PC-3 (cell line): ENCODE measurements around the gene ALKBH3. TPM values are rescaled to one million over a fixed set of nuclear protein-coding genes. Genes with fewer than 3 reads are reported as not detected.
A peak's percentile ranks its signal among the peaks of the same experiment; 100 is the strongest.

Experiments used
- ATAC-seq: fragments of 200-7000 bp; cut with Tn5 transposase; 2 replicates; pipeline ENCODE4 v1.9.1; 2020; ENCODE audit warnings: mild to moderate bottlenecking, moderate library complexity
- Bru-seq: library from RNA; stranded (reverse); fragments of 400-500 nt; gene quantifications from one replicate; lab custom pipeline; 2021; lab: Mats Ljungman, UMichigan
- BruChase-seq, 2 experiments: library from RNA; stranded (reverse); fragments of 400-500 nt; gene quantifications; one replicate each; lab custom pipeline; 2021; lab: Mats Ljungman, UMichigan
- BruUV-seq: library from RNA; stranded (reverse); fragments of 400-500 nt; replicated peaks from 2 replicates; lab custom pipeline; 2021; lab: Mats Ljungman, UMichigan
- CTCF ChIA-PET: fragments of 300-600 bp; sonication (Branson Sonifier 250); formaldehyde crosslinking; loops from one replicate; lab custom pipeline; 2022; ENCODE audit warnings: antibody characterized with exemption; lab: Charles Lee
- POLR2A ChIA-PET: fragments of 300-600 bp; sonication (Branson Sonifier 250); formaldehyde crosslinking; loops from one replicate; lab custom pipeline; 2022; ENCODE audit warnings: antibody characterized with exemption; ENCODE audit not compliant: unreplicated experiment; lab: Charles Lee
- DNase-seq: peaks from one replicate; pipeline ENCODE4 v3.0.0-alpha.2; 2015
- H2AFZ ChIP-seq: fragments of 300-600 bp; sonication (generic); 2 replicates; pipeline ENCODE4 v1.6.0; 2016; ENCODE audit warnings: antibody characterized with exemption, low read length
- H3F3A ChIP-seq: fragments of 300-600 bp; sonication (generic); one replicate; pipeline ENCODE4 v1.6.0; 2017; ENCODE audit warnings: antibody characterized with exemption, low read length, control low read depth, mild to moderate bottlenecking; ENCODE audit not compliant: unreplicated experiment
- H3K27ac ChIP-seq: fragments of 300-600 bp; sonication (generic); 2 replicates; pipeline ENCODE4 v1.5.1; 2016; ENCODE audit warnings: mild to moderate bottlenecking, low read length
- H3K27me3 ChIP-seq: fragments of 300-600 bp; sonication (generic); 2 replicates; pipeline ENCODE4 v1.6.1; 2016; ENCODE audit warnings: low read length, mixed read lengths
- H3K36me3 ChIP-seq: fragments of 300-600 bp; sonication (generic); 2 replicates; pipeline ENCODE4 v1.6.1; 2016; ENCODE audit warnings: low read depth, mixed run types, low read length, mixed read lengths
- H3K4me1 ChIP-seq: fragments of 300-600 bp; sonication (generic); 2 replicates; pipeline ENCODE4 v1.5.1; 2016; ENCODE audit warnings: low read length; ENCODE audit not compliant: insufficient read depth
- H3K4me2 ChIP-seq: fragments of 300-600 bp; sonication (generic); 2 replicates; pipeline ENCODE4 v1.6.0; 2016; ENCODE audit warnings: low read length
- H3K4me3 ChIP-seq: fragments of 300-600 bp; sonication (generic); 2 replicates; pipeline ENCODE4 v1.5.1; 2016; ENCODE audit warnings: mild to moderate bottlenecking, low read length, mixed read lengths
- H3K79me2 ChIP-seq: fragments of 300-600 bp; sonication (generic); 2 replicates; pipeline ENCODE4 v1.6.1; 2017; ENCODE audit warnings: low read length, mixed read lengths
- H3K9ac ChIP-seq: fragments of 300-600 bp; sonication (generic); 2 replicates; pipeline ENCODE4 v1.6.0; 2016; ENCODE audit warnings: mild to moderate bottlenecking, low read length
- H3K9me2 ChIP-seq: fragments of 300-600 bp; sonication (generic); replicated peaks from 2 replicates; pipeline ENCODE4 v1.6.1; 2016; ENCODE audit warnings: mixed run types, low read length, mixed read lengths
- H3K9me3 ChIP-seq: fragments of 300-600 bp; sonication (generic); 2 replicates; pipeline ENCODE4 v1.6.1; 2016; ENCODE audit warnings: low read length, mixed read lengths
- H4K20me1 ChIP-seq: fragments of 300-600 bp; sonication (generic); 2 replicates; pipeline ENCODE4 v1.6.1; 2016; ENCODE audit warnings: low read length, mixed read lengths
- CTCF ChIP-seq: fragments of 300-600 bp; sonication (generic); conservative IDR thresholded peaks from 2 replicates; pipeline ENCODE4 v1.5.1; 2017; ENCODE audit warnings: antibody characterized with exemption, low read depth, mild to moderate bottlenecking, low read length
- EZH2 ChIP-seq: fragments of 300-600 bp; sonication (generic); IDR thresholded peaks from one replicate; pipeline ENCODE4 v1.6.1; 2017; ENCODE audit warnings: antibody characterized with exemption, mild to moderate bottlenecking, low read length; ENCODE audit not compliant: unreplicated experiment
- EZH2phosphoT487 ChIP-seq: fragments of 300-600 bp; sonication (generic); IDR thresholded peaks from 2 replicates; pipeline ENCODE4 v1.6.1; 2018; ENCODE audit warnings: mild to moderate bottlenecking, antibody characterized with exemption, low read length, borderline replicate concordance
- intact Hi-C: fragments of 100-400 bp; cut with micrococcal nuclease; formaldehyde crosslinking; loops from 2 replicates; pipeline ENCODE4 v1.9.0; 2023
- long read RNA-seq: library from polyadenylated mRNA; unstranded; transcript quantifications from one replicate; pipeline ENCODE4 v2.0.0, GENCODE V29; 2021; ENCODE audit not compliant: unreplicated experiment
- total RNA-seq: library from RNA; depleted of rRNA; stranded (reverse); fragments of >200 nt; gene quantifications from 2 replicates; pipeline ENCODE4 v1.2.3, GENCODE V29; 2014; rRNA removed

The ALKBH3 gene
- 55.5 and 60.2 TPM in 2 replicates for total RNA-seq
- Bru-seq, nascent RNA = percentile 80 among the genes with signal in this experiment
- percentile 70 among the genes with signal in this experiment for BruChase-seq, experiment 1, labeled RNA remaining after a 6-hour chase
- percentile 72 among the genes with signal in this experiment for BruChase-seq, experiment 2, labeled RNA remaining after a 2-hour chase
- long read RNA-seq, transcript ALKBH3-201 (10 exons, 1,474 nt) = major isoform, 27 of 39 reads
- long read RNA-seq, partial matches to known transcripts = 1 of 39 reads
- long read RNA-seq, other reads (novel, unspliced or antisense) = 11 of 39 reads

- peak within 1 kb of the TSS; percentile 91 for H3K4me3 ChIP-seq
- DNase-seq (peak; percentile 91), ATAC-seq (peak; percentile 98)
- peak within 1 kb of the TSS; percentile 99 for H2AFZ ChIP-seq
- intact Hi-C loops = loop anchor here (2.0 kb wide), 1 partner anchor 50 kb away; no protein-coding TSS in a partner anchor
- peaks cover 22% of the 10 kb centered on the region for H3K79me2 ChIP-seq
- POLR2A ChIA-PET = no interaction called here
- no peaks in the 10 kb centered on the region for H4K20me1 ChIP-seq
- H3K9me3 ChIP-seq = no peaks in the 10 kb centered on the region
- BruUV-seq = no TSS peak
- peak within 1 kb of the TSS; percentile 89 for H3K4me2 ChIP-seq
- H3K27ac ChIP-seq = no peak within 1 kb of the TSS
- TF ChIP-seq EZH2 (no peak), EZH2phosphoT487 (no peak), CTCF (no peak)
- H3K9ac ChIP-seq = peak within 1 kb of the TSS; percentile 90
- H3K27me3 ChIP-seq = no peaks in the 10 kb centered on the region
- H3K36me3 ChIP-seq = peaks cover 10% of the 10 kb centered on the region; the same call in 1 of the 2 replicates
- H3F3A ChIP-seq = no peaks in the 10 kb centered on the region
- CTCF ChIA-PET = no interaction called here
- H3K9me2 ChIP-seq = no peaks in the 10 kb centered on the region
- H3K4me1 ChIP-seq = peaks cover 12% of the 10 kb centered on the region
Observed at GRCh38 chr11:43880640-43881159, at the start of gene ALKBH3. Gene ALKBH3, plus strand, starts transcription at chr11:43880831. Its CDS starts 1,822 bp downstream, at chr11:43882653.

- intact Hi-C loops = loop anchor here (1.0 to 2.0 kb wide), 2 partner anchors 21 to 50 kb away; partner anchors contain the start of gene ALKBH3
- no peak overlapping the region for H3K9ac ChIP-seq
- peaks cover 6% of the 10 kb centered on the region for H3F3A ChIP-seq
- H3K4me2 ChIP-seq = peak overlapping the region; percentile 29; the same call in 1 of the 2 replicates
- DNase-seq = peak; percentile 97
- CTCF ChIA-PET = interaction anchor here (0.6 to 1.4 kb wide), 4 partner anchors 19 to 734 kb away, joined by 3 to 15 read pairs (median 3); no protein-coding TSS in a partner anchor
- no peak overlapping the region for H2AFZ ChIP-seq
- no peaks in the 10 kb centered on the region for H3K27me3 ChIP-seq
- ATAC-seq = peak; percentile 100
- no peaks in the 10 kb centered on the region for H3K36me3 ChIP-seq
- peak overlapping the region; percentile 60 for H3K27ac ChIP-seq
- peaks cover 20% of the 10 kb centered on the region for H3K4me1 ChIP-seq
- TF ChIP-seq EZH2phosphoT487 (no peak), CTCF (no peak), EZH2 (no peak)
- POLR2A ChIA-PET = interaction anchor here (0.6 kb wide), 2 partner anchors 14 to 38 kb away, joined by 3 to 4 read pairs; no protein-coding TSS in a partner anchor
- H3K79me2 ChIP-seq = no peaks in the 10 kb centered on the region
- BruUV-seq = no TSS peak
- no peak overlapping the region for H3K4me3 ChIP-seq
- H4K20me1 ChIP-seq = no peaks in the 10 kb centered on the region
- H3K9me2 ChIP-seq = no peaks in the 10 kb centered on the region
- no peaks in the 10 kb centered on the region for H3K9me3 ChIP-seq
Observed at GRCh38 chr11:43830928-43831440, 49.6 kb upstream of the ALKBH3 start.
